ENCODE data around the gene PRAMEF13. TPM values are rescaled to one million over a fixed set of nuclear protein-coding genes. Genes with fewer than 3 reads are reported as not detected.
"Not testable (repeated sequence)": the region's sequence is repeated elsewhere in the genome, so short reads cannot be mapped to it uniquely, and the experiment has no call there.

PRAMEF13 gene, protein sequence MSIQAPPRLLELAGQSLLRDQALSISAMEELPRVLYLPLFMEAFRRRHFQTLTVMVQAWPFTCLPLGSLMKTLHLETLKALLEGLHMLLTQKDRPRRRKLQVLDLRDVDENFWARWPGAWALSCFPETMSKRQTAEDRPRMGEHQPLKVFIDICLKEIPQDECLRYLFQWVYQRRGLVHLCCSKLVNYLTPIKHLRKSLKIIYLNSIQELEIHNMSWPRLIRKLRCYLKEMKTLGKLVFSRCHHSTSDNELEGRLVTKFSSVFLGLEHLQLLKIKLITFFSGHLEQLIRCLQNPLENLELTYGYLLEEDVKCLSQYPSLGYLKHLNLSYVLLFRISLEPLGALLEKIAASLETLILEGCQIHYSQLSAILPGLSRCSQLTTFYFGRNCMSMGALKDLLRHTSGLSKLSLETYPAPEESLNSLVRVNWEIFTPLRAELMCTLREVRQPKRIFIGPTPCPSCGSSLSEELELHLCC
- not detected in 2 replicates for total RNA-seq (2014; rRNA removed; shearing (Covaris generic))

DNA sequence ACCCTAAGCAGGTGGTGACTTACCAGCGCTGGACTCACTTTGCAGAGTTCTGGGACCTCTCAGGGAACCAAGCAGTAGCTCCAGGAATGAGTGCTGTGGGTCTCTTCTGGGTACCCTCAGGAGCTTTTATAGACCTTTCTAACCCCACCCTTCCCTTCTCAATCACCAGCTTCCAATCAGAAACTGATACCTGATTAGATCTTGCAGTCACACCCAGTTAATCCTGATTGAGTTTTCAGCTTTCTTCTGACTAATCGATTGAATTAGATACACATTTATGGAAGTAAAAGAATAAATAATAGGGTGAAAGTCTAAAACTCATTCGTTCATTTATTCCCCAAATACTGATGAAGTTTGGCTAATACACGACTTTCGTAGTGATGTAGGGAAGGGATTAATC lies at the start of gene PRAMEF13:
Gene PRAMEF13 (minus strand): TSS at position 101 of the 400 bp plus-strand sequence. CDS start 1,820 bp downstream, outside the sequence.
- not testable (repeated sequence) for H3K4me1 ChIP-seq (replicated peaks); H3K27me3 ChIP-seq (replicated peaks); H3K27ac ChIP-seq; H3K9me3 ChIP-seq (replicated peaks); H3K4me3 ChIP-seq; DNase-seq (ENCODE audit: low read depth in 1 of 2, low spot score in 2 of 2); H3K36me3 ChIP-seq

DNA sequence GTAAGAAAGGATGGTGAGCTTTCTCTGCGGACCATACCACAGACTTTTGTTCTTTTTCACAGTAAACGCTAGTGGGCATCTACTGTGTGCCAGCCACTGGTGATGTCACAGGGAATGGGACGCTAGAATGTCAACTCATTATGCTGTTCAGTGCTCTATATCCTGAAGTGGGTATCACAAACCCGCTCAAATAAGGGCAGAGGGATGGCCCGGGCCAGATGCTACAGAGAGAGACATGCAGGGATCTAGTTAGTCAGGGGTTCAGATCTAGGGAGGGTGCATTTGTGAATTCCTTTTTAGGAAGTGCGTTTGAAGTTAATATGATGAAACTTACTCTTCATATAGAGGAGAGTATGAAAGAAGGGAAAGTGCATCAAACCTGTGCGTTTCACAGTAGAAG lies 45.9 kb upstream of the PRAMEF13 start:
- not testable (repeated sequence) for H3K9me3 ChIP-seq (replicated peaks); H3K36me3 ChIP-seq; H3K4me1 ChIP-seq (replicated peaks); H3K27me3 ChIP-seq (replicated peaks); H3K4me3 ChIP-seq; H3K27ac ChIP-seq; DNase-seq (ENCODE audit: low read depth in 1 of 2, low spot score in 2 of 2)

DNA sequence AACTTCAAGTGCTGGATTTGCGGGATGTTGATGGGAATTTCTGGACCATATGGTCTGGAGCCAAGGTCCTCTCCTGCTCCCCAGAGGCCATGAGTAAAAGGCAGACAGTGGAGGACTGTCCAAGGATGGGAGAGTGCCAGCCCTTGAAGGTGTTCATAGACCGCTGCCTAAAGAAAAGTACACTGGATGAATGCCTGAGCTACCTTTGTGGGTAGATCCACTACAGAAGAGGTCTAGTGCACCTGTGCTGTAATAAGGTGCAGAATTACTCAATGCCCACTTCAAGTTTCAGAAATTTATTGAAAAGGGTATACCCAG lies 45.3 kb upstream of the PRAMEF13 start:
- not testable (repeated sequence) for H3K27me3 ChIP-seq (replicated peaks); H3K4me1 ChIP-seq (replicated peaks); H3K36me3 ChIP-seq; H3K27ac ChIP-seq; DNase-seq (ENCODE audit: low read depth in 1 of 2, low spot score in 2 of 2); H3K9me3 ChIP-seq (replicated peaks); H3K4me3 ChIP-seq

- not testable (repeated sequence) for H3K9me3 ChIP-seq (replicated peaks); H3K36me3 ChIP-seq; H3K4me1 ChIP-seq (replicated peaks); H3K27me3 ChIP-seq (replicated peaks); H3K27ac ChIP-seq; H3K4me3 ChIP-seq; DNase-seq (ENCODE audit: low read depth in 1 of 2, low spot score in 2 of 2)
Observed at GRCh38 chr1:13245841-13246553, 44.8 kb upstream of the PRAMEF13 start.

DNA sequence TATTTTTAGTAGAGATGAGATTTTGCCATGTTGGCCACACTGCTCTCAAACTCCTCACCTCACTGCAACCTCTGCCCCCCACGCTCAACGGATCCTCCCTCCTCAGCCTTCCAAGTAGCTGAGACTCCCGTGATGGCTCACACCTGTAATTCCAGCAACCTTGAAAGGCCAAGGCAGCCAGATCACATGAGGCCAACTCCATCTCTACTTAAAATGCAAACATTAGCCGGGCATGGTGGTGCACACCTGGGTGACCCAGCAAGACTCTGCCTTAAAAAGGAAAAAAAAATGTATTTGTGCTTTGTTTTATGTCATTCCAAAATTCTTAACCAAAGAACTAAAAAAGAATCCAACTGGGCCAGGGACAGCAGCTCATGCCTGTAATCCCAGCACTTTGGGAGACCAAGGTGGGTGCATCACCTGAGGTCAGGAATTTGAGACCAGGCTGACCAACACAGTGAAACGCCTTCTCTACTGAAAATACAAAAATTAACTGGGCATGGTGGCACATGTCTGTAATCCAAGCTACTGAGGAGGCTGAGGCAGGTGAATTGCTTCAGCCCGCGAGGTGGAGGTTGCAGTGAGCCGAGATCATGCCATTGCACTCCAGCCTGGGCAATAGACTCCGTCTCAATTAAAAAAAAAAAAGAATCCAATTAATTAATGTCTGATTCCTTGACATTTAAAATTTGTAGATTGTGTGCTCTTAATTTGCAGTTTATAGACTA lies 42.5 kb upstream of the PRAMEF13 start:
- H3K4me3 ChIP-seq; H3K36me3 ChIP-seq; H3K27ac ChIP-seq; H3K27me3 ChIP-seq (replicated peaks); H3K4me1 ChIP-seq (replicated peaks); H3K9me3 ChIP-seq (replicated peaks); DNase-seq (ENCODE audit: low read depth in 1 of 2, low spot score in 2 of 2): not testable (repeated sequence)

- H3K4me3 ChIP-seq; DNase-seq (ENCODE audit: low read depth in 1 of 2, low spot score in 2 of 2); H3K27ac ChIP-seq: not testable (repeated sequence)
Observed at GRCh38 chr1:13239633-13240032, 38.4 kb upstream of the PRAMEF13 start.

DNA sequence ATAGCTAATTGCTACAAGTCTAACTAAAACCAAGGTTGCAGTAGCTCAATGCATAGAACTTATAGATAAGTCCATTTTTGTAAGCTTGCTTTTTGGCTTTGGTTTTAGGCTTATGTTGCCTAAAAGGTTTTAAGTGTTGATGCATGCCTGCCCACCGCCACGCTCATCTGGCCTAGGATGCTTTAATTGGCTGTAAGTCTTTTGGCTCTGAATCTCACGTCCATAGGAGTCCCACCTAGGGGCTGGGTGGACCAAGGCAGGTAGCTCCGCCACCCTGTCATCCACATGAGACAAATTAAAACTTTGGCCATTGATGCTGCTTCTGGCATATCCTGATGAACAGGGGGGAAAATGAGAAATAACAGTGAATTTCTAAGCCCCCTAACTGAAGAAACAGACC lies 36.4 kb upstream of the PRAMEF13 start:
- not testable (repeated sequence) for H3K4me3 ChIP-seq; H3K36me3 ChIP-seq; H3K27me3 ChIP-seq (replicated peaks); H3K4me1 ChIP-seq (replicated peaks); H3K27ac ChIP-seq; H3K9me3 ChIP-seq (replicated peaks); DNase-seq (ENCODE audit: low read depth in 1 of 2, low spot score in 2 of 2)

More at GRCh38 chr1:13239633-13240032, 38.4 kb upstream of the PRAMEF13 start:
- H3K27me3 ChIP-seq (replicated peaks); H3K4me1 ChIP-seq (replicated peaks); H3K36me3 ChIP-seq; H3K9me3 ChIP-seq (replicated peaks): not testable (repeated sequence)

DNA sequence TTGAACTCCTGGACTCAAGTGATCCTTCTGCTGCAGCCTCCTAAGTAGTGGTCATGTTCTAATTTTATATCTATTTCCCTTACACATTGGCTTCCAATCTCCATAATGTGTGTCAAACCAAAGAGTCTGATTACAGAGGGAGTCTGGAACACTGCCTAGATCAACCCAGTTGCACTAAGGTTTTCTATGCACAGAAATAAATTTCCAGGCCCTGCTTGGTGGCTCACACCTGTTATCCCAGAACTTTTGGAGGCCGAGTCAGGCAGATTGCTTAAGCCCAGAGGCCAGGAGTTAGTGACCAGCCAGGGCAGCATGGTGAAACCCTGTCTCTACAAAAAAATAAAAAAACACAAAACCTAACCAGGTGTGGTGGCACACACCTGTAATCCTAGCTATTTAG lies 32.8 kb upstream of the PRAMEF13 start:
- not testable (repeated sequence) for DNase-seq (ENCODE audit: low read depth in 1 of 2, low spot score in 2 of 2); H3K9me3 ChIP-seq (replicated peaks); H3K4me1 ChIP-seq (replicated peaks); H3K4me3 ChIP-seq; H3K27ac ChIP-seq; H3K36me3 ChIP-seq; H3K27me3 ChIP-seq (replicated peaks)

- H3K27me3 ChIP-seq (replicated peaks); H3K36me3 ChIP-seq; H3K9me3 ChIP-seq (replicated peaks); H3K4me1 ChIP-seq (replicated peaks); DNase-seq (ENCODE audit: low read depth in 1 of 2, low spot score in 2 of 2); H3K4me3 ChIP-seq; H3K27ac ChIP-seq: not testable (repeated sequence)
Observed at GRCh38 chr1:13232056-13232455, 30.8 kb upstream of the PRAMEF13 start.

GRCh38 chr1:13231061-13231750 lies 30.0 kb upstream of the PRAMEF13 start:
- H3K27ac ChIP-seq: not testable (repeated sequence)

GRCh38 chr1:13230601-13231000 lies 29.4 kb upstream of the PRAMEF13 start:
- H3K27me3 ChIP-seq (replicated peaks); H3K27ac ChIP-seq; H3K36me3 ChIP-seq; DNase-seq (ENCODE audit: low read depth in 1 of 2, low spot score in 2 of 2); H3K4me3 ChIP-seq; H3K9me3 ChIP-seq (replicated peaks); H3K4me1 ChIP-seq (replicated peaks): not testable (repeated sequence)

More at GRCh38 chr1:13231061-13231750, 30.0 kb upstream of the PRAMEF13 start:
- H3K27me3 ChIP-seq (replicated peaks); H3K36me3 ChIP-seq; H3K4me3 ChIP-seq; H3K4me1 ChIP-seq (replicated peaks); DNase-seq (ENCODE audit: low read depth in 1 of 2, low spot score in 2 of 2); H3K9me3 ChIP-seq (replicated peaks): not testable (repeated sequence)

DNA sequence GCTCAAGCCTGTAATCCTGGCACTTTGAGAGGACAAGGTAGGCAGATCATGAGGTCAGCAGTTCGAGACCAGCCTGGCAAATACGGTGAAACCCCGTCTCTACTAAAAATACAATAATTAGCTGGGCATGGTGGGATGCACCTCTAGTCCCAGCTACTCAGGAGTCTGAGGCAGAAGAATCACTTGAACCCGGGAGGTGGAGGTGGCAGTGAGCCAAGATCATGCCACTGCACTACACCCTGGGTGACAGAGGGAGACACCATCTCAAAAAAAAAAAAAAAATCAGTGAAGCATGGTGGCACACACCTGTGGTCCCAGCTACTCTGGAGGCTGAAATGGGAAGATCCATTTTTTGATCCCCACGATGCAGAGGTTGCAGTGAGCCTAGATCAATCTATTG lies 28.9 kb upstream of the PRAMEF13 start:
- not testable (repeated sequence) for H3K4me3 ChIP-seq; H3K27ac ChIP-seq; DNase-seq (ENCODE audit: low read depth in 1 of 2, low spot score in 2 of 2); H3K4me1 ChIP-seq (replicated peaks); H3K36me3 ChIP-seq; H3K27me3 ChIP-seq (replicated peaks); H3K9me3 ChIP-seq (replicated peaks)

DNA sequence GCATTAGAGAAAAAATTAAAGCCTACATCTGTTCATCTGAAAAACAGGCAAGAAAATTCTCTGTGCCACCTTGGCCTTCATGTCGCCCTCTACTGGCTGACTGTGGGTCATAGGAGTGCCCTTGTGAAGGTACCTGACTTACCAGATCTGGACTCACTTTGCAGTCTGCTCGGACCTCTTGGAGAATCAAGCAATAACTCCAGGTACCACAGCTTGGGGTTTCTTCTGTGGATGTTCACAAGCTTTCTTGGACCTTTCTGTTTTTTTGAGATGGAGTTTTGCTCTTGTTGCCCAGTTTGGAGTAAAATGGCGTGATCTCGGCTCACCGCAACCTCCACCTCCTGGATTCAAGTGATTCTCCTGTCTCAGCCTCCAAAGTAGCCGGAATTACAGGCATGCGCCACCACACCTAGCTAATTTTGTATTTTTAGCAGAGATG lies 27.2 kb upstream of the PRAMEF13 start:
- no peak overlapping the region for H3K4me3 ChIP-seq
- no peaks in the 10 kb centered on the region for H3K36me3 ChIP-seq
- H3K4me1 ChIP-seq (replicated peaks): no peaks in the 10 kb centered on the region
- peaks cover 4% of the 10 kb centered on the region; the same call in 1 of the 2 replicates for H3K9me3 ChIP-seq (replicated peaks)
- DNase-seq (ENCODE audit: low read depth in 1 of 2, low spot score in 2 of 2): no peak
- H3K27ac ChIP-seq: no peak overlapping the region
- 0 out of 2 replicates have a peak, but pooled peaks cover 2% of the 10 kb centered on the region for H3K27me3 ChIP-seq (replicated peaks)
